MCF 10A (cell line): Measurements from ENCODE around the gene TOGARAM2. TPM values are rescaled to one million over a fixed set of nuclear protein-coding genes. Genes with fewer than 3 reads are reported as not detected.
A peak's percentile ranks its signal among the peaks of the same experiment; 100 is the strongest.

ENCODE experiments used
- BruUV-seq: library from RNA; stranded (reverse); fragments of 400-500 nt; replicated peaks from 2 replicates; lab custom pipeline; 2021; lab: Mats Ljungman, UMichigan
- CTCF ChIA-PET: fragments of 300-600 bp; sonication (Branson Sonifier 250); formaldehyde crosslinking; extraction: SDS; loops from one replicate; lab custom pipeline; 2021; ENCODE audit warnings: antibody characterized with exemption, inconsistent platforms; lab: Yijun Ruan, JAX
- POLR2A ChIA-PET: fragments of 300-600, 350-650 bp; sonication (Branson Sonifier 250); formaldehyde crosslinking; extraction: SDS; loops from one replicate; lab custom pipeline; 2020; ENCODE audit warnings: antibody characterized with exemption, inconsistent platforms; lab: Yijun Ruan, JAX
- DNase-seq: peaks from one replicate; pipeline ENCODE4 v3.0.0-alpha.2; 2018; ENCODE audit not compliant: unreplicated experiment
- H3K27ac Mint-ChIP-seq: one replicate; pipeline ENCODE4 v1.8.0; 2022; ENCODE audit warnings: mild to moderate bottlenecking, low read depth, mixed read lengths; ENCODE audit not compliant: unreplicated experiment
- H3K27me3 Mint-ChIP-seq: one replicate; pipeline ENCODE4 v1.8.0; 2022; ENCODE audit warnings: mixed read lengths; ENCODE audit not compliant: insufficient read depth, unreplicated experiment
- H3K36me3 Mint-ChIP-seq: one replicate; pipeline ENCODE4 v1.8.0; 2022; ENCODE audit warnings: mild to moderate bottlenecking, moderate library complexity, mixed read lengths; ENCODE audit not compliant: insufficient read depth, unreplicated experiment
- H3K4me1 Mint-ChIP-seq: one replicate; pipeline ENCODE4 v1.8.0; 2022; ENCODE audit warnings: mixed read lengths; ENCODE audit not compliant: insufficient read depth, unreplicated experiment
- H3K4me3 Mint-ChIP-seq: one replicate; pipeline ENCODE4 v1.8.0; 2022; ENCODE audit warnings: mild to moderate bottlenecking, moderate library complexity, mixed read lengths; ENCODE audit not compliant: unreplicated experiment
- H3K9me3 Mint-ChIP-seq: one replicate; pipeline ENCODE4 v1.8.0; 2022; ENCODE audit warnings: mixed read lengths; ENCODE audit not compliant: unreplicated experiment
- CTCF ChIP-seq: fragments of 200-600 bp; IDR thresholded peaks from one replicate; pipeline ENCODE4 v1.8.0; 2022; ENCODE audit warnings: antibody characterized with exemption, mild to moderate bottlenecking; ENCODE audit not compliant: unreplicated experiment
- intact Hi-C: fragments of 100-400 bp; cut with micrococcal nuclease; formaldehyde crosslinking; loops from 2 replicates; pipeline ENCODE4 v1.14.1; 2022
- total RNA-seq: library from RNA; stranded (reverse); gene quantifications from 2 replicates; pipeline ENCODE4 v1.2.3, GENCODE V29; 2022

Gene TOGARAM2
- total RNA-seq, 1 experiment from 2014 or later, result 0.16 TPM

- DNase-seq, result no peak
- POLR2A ChIA-PET, result no interaction called here
- Mint-ChIP-seq H3K27me3 (no peaks in the 10 kb centered on the region), H3K4me1 (peaks cover 20% of the 10 kb centered on the region), H3K4me3 (no peak overlapping the region), H3K36me3 (peaks cover 12% of the 10 kb centered on the region), H3K9me3 (no peaks in the 10 kb centered on the region), H3K27ac (no peak overlapping the region)
- intact Hi-C loops, result no loop called here
- BruUV-seq, result no TSS peak
- no peak for TF ChIP-seq CTCF
- CTCF ChIA-PET, result no interaction called here
Observed at GRCh38 chr2:29031046-29031445, 49.9 kb downstream of the TOGARAM2 start.

GRCh38 chr2:29032189-29032588 is 51.1 kb downstream of the TOGARAM2 start:
- Mint-ChIP-seq H3K27me3 (no peaks in the 10 kb centered on the region), H3K4me3 (no peak overlapping the region), H3K9me3 (no peaks in the 10 kb centered on the region), H3K4me1 (peaks cover 20% of the 10 kb centered on the region), H3K36me3 (peaks cover 8% of the 10 kb centered on the region), H3K27ac (no peak overlapping the region)
- ChIA-PET POLR2A (no interaction called here), CTCF (interaction anchor here (0.7 kb wide), 2 partner anchors 9 to 735 kb away, joined by 3 read pairs; no protein-coding TSS in a partner anchor)
- BruUV-seq, result no TSS peak
- no peak for DNase-seq
- intact Hi-C loops, result no loop called here
- no peak for TF ChIP-seq CTCF

GRCh38 chr2:29033172-29033571 is 52.1 kb downstream of the TOGARAM2 start:
- no peak for TF ChIP-seq CTCF
- H3K4me3 Mint-ChIP-seq, result no peak overlapping the region
- peak overlapping the region; percentile 22 for H3K27ac Mint-ChIP-seq
- H3K9me3 Mint-ChIP-seq, result no peaks in the 10 kb centered on the region
- CTCF ChIA-PET, result interaction anchor here (0.7 kb wide), 1 partner anchor 235 kb away, joined by 3 read pairs; no protein-coding TSS in a partner anchor
- DNase-seq, result peak; percentile 57
- H3K36me3 Mint-ChIP-seq, result no peaks in the 10 kb centered on the region
- intact Hi-C loops, result no loop called here
- BruUV-seq, result no TSS peak
- POLR2A ChIA-PET, result interaction anchor here (1.0 to 1.9 kb wide), 2 partner anchors 31 to 36 kb away, joined by 4 to 5 read pairs; no protein-coding TSS in a partner anchor
- H3K27me3 Mint-ChIP-seq, result no peaks in the 10 kb centered on the region
- peaks cover 20% of the 10 kb centered on the region for H3K4me1 Mint-ChIP-seq

DNA sequence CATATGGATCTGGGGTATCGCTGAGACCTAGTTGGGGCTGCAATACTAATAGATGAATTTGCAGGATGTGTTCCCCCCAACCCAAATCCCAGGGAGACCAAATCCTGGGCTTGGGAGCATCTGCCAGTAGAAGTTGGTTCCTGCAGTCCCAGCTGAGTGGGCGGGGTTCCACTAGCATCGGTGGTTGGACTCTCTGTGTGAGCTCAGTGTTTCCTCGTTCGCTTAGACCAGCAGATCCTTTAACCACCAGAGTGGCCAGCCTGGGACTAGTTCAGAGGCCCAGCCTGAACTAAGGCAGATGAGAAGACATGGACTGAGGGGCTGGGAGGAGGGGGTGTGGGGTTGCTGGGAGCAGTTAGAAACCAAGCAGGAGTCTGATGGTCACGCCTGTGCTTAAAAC is 52.6 kb downstream of the TOGARAM2 start:
- no peaks in the 10 kb centered on the region for H3K36me3 Mint-ChIP-seq
- ChIA-PET CTCF (interaction anchor here (0.7 kb wide), 1 partner anchor 235 kb away, joined by 3 read pairs; no protein-coding TSS in a partner anchor), POLR2A (interaction anchor here (1.0 to 1.9 kb wide), 2 partner anchors 30 to 36 kb away, joined by 4 to 5 read pairs; no protein-coding TSS in a partner anchor)
- no peak overlapping the region for H3K4me3 Mint-ChIP-seq
- H3K27me3 Mint-ChIP-seq, result no peaks in the 10 kb centered on the region
- intact Hi-C loops, result no loop called here
- peak overlapping the region; percentile 22 for H3K27ac Mint-ChIP-seq
- H3K4me1 Mint-ChIP-seq, result peaks cover 20% of the 10 kb centered on the region
- no peak for DNase-seq
- no peaks in the 10 kb centered on the region for H3K9me3 Mint-ChIP-seq
- no TSS peak for BruUV-seq
- no peak for TF ChIP-seq CTCF
